Activated T-cell treated with anti-CD3 and anti-CD28 coated beads for 1 hour (primary cell): ENCODE data around the gene KRT80.

ENCODE experiments used
- DNase-seq: peaks from one replicate; pipeline ENCODE4 v3.0.0-alpha.2; 2020; ENCODE audit warnings: low read depth

The KRT80 gene

DNA sequence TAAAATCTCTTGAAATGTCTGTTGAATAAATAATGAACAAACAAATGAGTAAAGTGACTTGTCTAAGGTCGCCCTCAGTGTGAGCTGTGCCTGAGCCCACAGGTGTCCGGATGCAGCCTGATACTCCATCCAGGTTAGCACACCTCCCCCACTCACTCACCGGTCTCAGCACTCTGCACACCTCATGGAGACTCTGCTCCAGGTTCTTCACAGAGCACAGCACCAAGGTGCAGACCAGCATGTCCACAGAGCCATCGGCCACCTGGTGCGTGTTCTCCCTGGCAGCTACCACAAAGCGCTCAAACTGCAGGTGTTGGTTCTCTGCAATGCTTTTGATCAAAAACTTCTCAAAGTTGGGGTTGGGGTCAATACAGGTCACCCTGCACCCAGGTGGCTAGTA lies 37.1 kb upstream of the KRT80 start:
- no peak for DNase-seq

DNA sequence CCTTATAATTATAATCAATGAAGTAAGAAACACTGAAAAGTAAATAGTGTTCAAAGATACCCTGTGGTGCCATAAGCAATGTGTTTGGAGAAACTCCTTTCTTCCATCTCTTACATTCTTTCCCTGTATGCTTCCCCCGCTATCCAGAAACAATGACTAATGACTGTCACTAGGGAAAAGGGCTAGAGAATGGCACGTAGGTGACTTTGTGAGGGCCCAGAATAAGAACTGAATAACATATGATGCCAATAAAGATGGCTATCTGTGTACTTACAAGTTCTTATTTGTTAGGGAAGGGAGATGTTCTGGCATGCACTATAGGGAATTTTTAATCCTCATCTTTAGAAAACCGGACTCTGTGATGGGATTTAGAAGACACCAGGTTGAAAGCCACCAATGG lies 36.6 kb upstream of the KRT80 start:
- no peak for DNase-seq

DNA sequence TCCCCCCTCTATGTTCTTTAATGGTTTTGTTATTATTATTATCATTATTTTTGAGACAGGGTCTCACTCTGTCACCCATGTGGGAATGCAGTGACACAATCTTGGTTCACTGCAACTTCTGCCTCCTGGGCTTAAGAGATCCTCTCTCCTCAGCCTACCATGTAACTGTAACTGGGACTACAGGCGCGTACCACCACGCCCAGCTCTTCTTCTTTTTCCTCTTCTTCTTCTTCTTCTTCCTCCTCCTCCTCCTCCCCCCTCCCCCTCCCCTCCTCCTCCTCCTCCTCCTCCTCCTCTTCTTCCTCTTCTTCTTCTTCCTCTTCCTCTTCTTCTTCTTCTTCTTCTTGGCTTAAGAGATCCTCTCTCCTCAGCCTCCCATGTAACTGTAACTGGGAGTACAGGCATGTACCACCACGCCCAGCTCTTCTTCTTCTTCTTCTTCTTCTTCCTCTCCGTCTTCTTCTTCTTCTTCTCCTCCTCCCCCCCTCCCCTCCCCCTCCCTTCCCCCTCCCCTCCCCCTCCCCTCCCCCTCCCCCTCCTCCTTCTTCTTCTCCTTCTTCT lies 35.9 kb upstream of the KRT80 start:
- DNase-seq, result no peak

DNA sequence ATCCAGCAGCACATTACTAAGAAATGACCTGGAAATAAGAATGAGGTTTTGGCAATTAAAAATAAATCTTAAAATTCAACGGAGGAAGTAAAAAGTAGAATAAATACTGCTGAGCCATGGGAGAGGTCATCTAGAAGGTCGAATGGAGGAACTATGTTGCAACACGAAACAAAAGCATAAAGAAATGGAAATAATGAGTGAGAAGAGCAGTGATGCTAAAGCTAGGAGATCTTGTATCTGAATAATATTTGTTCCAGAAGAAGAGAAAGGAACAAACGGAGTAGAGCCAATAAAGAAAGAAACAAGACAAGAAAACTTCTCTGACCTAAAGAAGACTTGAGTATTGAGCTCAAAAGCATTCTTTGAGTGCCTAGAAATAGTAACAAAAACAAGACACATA lies 34.6 kb upstream of the KRT80 start:
- no peak for DNase-seq

DNA sequence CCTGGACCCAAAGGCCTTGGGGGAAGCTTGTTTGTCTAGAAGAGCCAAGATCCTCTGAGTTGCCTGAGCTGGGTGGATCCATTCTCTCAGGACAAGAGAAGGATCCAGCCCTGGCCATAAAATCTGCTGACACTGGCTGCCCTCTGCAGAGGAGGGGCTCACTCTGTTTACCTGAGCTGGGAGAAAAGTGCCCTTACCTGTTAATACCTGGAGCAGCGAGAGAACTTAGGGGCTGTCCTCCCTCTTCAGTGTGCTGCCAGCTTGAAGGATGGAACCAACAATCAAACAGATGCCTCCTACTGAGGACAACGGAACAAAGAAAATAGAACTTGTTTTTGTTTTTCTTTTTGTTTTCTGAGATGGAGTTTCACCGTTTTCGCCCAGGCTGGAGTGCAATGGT lies 33.9 kb upstream of the KRT80 start:
- no peak for DNase-seq

DNA sequence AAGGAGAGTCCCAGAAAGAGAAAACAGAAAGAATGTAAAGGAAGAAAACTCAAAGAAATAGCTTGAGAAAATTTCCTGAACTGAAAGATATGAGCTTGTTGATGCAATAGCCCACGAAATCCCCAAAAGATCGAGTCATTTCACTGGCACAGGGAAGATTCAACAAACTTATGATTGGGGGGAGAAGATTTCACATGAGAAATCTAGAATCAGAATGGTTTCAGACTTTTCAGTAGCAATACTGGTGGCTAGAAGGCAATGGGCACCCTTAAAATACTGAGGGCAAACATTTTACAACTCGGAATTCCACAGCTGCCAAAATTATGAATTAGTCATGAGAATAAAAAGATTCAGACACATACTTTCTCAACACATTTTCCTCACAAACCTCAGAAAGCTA lies 32.3 kb upstream of the KRT80 start:
- no peak for DNase-seq

DNA sequence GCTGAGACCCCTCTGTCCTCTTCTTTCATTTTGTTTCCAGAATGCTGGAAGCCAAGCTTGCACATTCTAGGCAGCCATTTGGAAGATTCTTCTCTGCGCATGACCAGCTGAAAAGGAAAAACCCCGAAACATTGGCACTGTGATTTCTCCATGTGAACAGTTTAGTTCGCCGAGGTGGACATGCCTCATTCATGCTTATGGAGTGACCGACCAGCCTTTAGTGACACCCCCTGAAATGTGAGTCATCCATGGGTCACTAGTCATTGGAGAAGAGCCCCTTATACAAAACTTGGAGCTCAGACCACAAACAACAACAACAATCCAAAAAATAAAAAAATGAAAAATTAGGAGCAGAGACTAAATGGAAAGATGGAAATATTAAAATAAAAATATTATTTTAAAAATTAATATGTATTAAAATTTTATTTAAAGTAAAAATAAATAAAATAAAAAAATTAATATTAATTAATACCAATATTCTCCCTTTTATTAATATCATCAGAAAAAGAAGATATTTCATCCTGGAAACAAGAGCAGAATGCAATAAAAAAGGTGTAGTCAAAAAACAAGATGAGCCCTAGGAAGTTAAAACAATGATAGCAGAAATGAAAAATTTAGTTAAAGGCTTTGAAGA lies 31.7 kb upstream of the KRT80 start:
- DNase-seq, result no peak

DNA sequence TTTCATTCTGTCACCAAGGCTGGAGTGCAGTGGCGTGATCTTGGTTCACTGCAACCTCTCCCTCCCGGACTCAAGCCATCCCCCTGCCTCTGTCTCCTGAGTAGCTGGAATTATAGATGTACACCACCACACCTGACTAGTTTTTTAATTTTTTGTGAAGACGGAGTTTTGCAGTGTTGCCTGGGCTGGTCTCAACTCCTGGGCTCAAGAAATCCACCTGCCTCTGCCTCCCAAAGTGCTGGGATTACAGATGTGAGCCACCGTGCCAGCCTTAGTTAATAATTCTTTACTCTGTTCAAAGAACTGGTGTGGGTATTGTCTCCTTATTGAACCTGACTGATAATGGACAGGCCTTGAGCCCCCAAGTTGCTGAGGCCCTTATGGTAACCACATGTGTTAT lies 30.9 kb upstream of the KRT80 start:
- DNase-seq, result no peak

DNA sequence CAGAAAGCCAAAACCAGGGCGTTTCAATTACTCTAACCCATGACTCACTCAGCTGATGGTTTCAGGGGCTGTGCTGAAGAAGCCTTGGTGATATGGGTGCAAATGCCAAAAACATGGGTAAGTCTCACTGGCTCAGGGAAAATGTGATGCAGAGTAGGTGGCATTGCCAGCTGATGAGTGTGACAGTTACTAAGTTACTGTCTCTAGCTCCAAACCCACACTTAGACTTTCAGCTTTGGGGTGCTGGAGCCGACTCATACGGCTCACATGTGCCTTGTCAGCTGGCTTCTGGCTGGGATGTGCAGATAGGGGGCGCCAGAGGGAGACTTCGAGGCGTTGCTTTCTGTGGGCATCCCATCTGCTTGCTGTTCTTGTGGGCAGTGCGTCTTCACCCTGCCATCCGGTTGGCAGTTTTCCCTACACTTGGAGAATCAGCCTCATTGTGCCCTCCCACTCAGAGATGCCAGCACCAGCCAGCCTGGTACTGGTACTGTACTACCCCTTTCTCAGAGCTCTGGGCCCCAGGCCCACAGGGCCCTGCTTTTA lies 30.2 kb upstream of the KRT80 start:
- peak; percentile 33 for DNase-seq

DNA sequence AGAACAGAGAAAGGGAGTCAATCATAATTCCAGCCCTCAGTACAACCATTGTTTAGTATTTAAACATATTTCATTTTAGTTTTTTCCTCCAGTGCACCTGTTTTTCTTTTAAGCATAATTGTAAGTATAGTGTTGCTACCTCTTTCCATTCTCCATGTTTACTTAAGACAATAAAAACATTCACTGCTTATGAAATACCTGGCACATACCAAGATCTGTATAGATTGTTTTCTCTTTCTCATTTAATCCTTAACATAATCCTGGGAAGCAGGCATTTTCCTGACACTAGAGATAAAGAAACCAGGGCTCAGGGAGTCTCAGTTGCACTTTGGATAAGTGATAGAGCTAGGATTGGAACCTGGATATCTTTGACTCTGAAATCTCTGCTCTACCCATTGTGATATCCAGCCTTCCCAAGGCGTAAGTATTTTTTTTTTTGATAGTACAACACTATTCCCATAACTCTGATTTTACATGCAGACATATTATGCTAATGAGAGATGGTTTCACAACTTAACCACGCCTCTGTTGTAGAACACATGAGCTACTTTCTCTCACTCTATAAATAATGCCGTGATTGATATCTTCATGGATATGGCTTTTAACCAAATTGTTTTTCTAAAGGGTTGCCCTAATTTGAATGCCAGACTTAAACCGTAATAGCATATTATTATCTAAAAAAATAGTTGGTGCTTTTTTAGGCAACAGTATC lies 29.4 kb upstream of the KRT80 start:
- no peak for DNase-seq

DNA sequence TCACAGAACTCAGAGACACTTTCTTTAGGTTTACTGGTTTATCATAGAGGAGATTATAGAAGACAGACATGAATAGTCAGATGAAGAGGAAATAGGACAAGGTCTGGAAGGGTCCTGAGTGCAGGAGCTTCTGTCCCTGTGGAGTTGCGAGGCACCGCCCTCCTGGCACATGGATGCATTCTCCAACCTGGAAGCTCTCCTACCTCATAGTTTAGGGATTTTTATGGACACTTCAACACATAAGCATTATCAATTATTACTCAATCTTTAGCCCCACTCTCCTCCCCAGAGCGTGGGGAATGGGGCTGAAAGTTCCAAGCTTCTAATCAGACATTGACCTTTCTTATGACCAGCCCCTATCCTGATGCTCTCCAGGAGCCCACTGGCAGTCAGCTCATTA lies 28.7 kb upstream of the KRT80 start:
- no peak for DNase-seq

DNA sequence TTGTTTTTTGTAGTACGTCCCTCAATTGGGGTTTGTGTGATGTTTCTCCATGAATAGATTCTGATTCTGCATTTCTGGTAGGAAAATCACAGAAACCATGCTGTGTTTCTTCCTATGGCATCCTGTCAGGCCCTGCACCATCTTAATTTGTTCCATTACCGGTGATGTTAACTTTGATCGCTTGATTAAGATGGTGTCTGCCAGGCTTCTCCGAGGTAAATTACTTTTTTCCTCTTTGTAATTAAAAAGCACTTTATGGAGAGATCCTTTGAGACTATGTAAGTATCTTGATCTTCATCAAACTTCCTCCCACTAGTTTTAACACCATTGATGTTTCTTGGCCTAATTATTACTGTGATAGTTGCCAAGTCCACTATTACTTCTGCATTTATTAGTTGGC lies 26.2 kb upstream of the KRT80 start:
- DNase-seq, result no peak

DNA sequence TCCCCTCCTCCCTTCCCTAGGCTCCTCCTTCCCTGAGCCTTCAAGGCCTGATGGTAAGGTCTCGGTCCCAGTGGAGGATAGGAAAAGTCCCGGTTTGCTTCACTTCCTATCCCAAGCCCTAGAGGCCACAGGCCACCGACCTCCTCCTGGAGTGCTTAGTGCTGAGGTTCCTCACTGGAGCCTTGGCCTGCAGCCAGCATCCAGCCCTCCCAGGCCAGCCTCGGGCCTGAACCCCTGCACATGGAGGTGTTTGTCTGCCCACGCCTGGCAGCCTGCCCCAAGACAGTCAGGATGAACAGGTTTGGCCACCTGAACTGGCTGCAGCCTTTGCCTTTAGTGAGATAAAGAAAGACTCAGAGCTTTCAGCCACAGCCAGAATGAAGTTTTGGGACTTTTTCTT lies 25.4 kb upstream of the KRT80 start:
- no peak for DNase-seq

DNA sequence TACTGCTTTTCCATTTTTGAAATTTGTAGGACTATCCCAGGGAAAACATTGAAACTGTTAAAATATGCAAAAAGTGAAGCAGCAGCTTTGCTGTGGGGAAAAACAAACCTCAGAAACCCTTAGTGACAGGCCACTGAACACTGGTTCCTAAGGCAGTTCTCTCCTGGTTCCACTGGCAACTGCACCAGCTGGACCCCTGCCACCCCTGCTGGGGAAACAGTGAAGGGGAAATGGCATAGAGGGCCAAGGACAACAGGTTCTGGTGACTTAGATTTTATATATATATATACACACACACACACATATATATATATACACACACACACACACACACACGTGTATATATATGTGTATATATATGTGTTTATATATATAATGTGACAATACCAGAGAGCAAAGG lies 25.0 kb upstream of the KRT80 start:
- no peak for DNase-seq

DNA sequence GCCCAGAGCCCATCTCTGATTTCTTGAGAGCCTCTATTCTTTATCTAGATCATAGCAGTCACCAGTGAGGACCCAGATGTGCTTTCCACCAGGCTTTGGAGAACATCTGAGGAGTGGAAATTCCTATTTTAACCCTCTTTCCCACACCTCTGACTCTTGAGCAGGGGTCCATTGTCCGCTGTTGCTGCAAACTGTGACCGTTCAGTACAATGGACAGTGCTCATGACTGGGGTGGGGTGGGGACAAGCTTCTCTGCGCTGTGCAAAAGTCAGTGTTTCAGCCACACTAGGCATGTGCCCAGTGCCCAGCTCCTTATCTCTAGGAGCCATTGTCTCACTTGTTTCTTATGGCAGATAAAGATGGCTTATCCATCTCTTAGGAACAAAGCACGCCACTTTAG lies 24.3 kb upstream of the KRT80 start:
- DNase-seq, result no peak

DNA sequence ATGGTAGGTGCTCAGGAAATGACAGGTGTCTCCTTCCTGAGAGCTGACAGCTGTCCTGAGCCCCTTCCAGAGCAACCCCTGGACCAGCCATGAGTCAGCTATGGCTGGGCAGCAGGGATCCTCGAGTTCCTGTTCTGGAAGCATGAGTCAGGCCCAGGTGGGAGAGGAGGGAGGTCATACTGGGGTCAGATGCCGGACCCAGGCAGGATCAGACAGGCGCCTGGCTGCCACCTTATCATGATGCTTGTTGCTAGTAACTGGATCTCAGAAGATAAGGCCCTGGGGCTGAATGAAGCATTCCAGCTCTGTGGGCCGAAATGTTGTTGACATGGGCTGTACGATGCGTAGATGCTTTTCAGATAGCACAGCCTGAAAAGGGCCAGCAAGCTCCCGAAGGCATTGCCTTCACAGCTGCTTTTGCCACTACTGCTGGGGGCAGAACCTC lies 23.8 kb upstream of the KRT80 start:
- no peak for DNase-seq

DNA sequence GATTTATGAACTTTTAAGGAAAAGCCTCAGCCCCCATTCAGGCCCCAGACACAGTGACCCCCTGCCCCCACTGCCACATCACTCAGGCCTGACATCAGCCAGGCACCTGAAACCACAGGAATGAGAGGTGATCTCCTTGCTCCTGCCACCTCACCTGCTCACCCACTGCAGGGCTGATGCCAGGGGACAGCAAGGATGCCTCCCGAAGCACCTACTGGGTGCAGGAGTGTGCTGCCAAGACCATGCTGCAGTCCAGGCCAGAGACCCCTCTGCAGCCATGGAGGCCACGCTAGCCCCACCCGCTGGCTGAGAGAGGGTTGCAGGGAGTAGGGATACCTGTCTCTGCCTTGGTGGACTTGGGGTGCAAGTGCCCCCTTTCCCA lies 22.6 kb upstream of the KRT80 start:
- DNase-seq, result no peak

DNA sequence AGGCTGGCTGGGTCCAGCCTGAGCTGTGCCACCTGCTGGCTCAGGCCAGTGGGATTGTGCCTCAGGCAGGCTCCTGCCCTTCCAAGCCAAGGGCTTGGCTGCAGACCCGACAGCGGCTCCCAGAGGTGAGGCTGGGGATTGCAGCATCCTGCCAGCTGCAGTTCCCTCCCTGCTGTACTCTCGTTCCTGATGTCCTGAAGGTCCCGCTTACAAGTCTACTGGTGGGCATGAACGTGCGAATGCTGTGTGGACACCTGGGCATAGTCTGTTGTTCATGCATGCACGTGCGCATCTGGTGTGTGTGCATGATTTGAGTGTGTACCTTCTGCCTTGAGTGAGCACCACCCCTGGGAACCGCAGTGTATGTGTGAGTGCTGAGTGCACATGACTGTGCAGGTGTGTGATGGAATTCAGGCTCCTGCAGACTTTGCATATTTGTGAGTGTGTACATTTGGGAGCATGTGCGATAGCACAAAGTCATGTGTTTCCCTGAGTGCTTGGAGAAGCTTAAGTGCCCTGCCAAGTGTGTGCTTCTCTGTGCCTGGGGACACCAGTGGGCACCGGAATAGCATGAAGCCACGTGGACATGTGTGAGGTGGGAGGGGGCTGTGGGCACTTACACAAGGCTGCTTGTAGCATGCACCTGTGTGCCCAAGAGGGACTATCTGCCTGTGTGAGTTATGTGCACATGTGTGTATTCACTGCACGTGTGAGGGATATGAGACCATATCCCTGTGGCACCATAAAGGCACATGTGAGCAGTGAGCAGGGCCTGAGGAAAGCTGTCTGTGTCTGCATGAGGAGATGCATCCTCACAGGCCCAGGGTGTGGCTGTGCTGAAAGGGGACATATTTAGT lies 22.0 kb upstream of the KRT80 start:
- peak; percentile 29 for DNase-seq

DNA sequence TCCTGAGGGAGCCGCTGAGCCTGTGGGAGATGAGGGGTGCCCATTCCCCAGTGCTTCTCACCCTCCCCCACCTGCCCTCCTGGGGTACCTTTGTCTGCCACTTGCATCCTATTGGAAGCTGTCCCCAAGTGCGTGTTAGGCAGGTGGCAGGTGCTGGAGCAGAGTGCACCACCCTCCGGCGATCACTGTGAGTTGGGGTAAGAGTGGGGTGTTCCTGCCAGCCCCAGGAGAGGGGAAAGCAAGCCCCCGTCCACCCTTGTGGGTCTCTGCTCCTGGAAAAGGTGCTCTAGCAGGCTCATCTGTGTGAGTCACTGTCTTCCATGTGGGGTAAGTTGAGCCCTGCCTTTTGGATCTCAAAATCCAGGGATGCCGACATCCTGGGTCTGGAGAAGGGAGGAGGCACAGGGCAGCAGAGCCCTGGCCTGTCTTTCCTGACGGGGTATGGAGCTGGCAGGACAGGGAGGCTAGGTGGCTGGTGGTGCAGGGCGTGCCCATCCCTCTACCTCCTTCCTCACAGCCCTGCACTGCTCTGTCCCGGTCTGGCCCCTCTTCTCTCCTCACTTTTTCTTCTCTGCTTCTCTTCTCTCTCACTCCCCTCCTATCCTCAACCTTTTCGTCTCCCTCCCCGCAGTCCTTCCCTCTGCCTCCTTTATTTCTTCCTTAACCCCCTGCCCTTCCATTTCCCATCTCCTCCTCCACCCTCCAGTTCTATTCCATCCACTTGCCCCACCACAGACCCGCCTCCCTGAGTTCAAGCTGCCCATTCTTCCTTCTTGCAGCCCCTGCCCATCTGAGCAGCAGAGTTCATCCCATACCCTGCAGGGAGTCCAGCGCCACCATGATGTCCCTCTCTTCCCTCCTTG lies 21.1 kb upstream of the KRT80 start:
- DNase-seq, result no peak

DNA sequence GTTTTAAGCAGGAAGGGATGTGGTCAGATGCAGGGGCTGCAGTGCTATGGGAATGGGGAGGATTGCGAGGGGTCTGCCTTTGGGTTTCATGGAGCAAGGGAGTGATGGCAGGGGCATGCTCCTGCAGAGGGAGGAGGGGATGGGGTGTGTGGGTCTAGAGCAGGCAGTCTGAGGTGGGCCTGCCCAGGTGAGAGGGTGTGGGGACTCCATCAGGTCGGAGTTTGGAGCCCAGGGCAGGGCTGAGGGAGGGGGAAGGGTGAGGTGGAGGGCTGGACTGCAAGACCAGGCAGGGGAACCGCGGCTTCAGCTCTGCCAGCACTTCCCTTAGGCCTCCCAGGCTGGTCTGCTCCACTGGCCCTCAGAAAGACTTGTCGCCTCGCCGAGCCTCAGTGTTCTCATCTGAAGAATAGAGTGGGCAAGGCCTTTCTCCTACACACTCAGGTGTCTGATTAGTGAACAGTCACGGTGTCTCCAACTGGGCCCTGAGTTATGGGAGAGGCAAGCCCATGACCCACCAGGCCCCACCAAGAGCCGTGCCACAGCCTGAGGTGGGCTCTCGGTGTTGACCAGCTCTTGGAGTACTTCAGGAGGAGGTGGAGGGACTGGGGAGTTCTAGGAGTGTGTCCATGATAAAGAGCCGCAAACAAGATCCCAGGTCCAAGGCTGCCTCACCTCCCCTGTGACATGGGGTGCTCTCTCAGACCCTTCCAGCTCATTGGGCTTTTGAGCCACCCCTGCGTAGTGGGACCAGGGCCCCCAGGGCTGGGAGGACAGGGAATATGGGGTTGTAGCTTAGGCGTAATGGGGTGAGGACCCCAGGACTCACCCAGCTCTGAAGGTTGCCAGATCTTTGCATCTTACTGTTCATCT lies 20.1 kb upstream of the KRT80 start:
- DNase-seq, result no peak
